Peyer's patch (tissue), 4 donors: ENCODE data around the gene PRELP.

Experiments used
- POLR2A ChIP-seq, 2 donors: fragments of 450-650 bp; IDR thresholded peaks; one replicate each; pipeline ENCODE4 v1.5.1; 2017; ENCODE audit warnings: antibody characterized with exemption in 2 of 2, mild to moderate bottlenecking in 2 of 2, moderate library complexity in 2 of 2
- TF ChIP-seq, protein P1 (sequence below), 6 experiments: fragments of 450-650 bp in 4 of 6; fragments of 200-600 bp in 2 of 6; sonication (generic) in 1 of 6; IDR thresholded peaks; one replicate each; pipeline ENCODE4 v1.5.1; 2017 to 2019; ENCODE audit warnings: antibody characterized with exemption in 6 of 6, mild to moderate bottlenecking in 3 of 6, moderate library complexity in 1 of 6

DNA sequence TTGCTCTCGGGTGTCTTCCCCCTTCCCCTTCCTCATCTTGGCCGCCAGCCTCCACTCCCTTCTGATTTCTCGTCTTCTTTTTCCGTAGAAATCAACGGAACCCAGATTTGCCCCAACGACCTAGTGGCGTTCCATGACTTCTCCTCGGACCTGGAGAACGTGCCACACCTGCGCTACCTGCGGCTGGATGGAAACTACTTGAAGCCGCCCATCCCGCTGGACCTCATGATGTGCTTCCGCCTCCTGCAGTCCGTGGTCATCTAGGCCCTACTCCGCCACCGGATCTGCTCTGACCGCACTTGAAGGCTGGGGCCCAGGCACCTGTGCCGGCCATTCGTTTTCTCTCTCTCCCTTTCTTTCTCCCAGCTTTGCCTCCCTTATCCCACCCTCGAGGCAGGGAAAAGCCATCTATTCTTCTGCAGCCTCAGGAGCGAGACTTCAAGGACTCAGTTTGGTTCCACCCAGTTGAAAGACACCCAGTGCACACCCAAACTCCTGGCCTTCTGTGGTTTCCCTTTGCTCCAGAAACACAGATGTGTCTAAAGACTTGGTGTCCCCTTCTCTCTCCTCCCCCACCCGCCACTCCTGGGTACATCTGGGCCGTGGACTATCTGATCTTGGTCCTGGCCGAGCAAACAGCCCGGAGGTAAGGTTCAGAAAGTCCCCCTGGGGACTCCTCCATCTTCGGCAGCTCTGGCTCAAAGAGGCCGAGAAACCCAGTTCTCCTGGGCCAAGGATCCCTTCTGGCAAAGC, 11.2 kb downstream of the PRELP start:
- no peak for TF ChIP-seq POLR2A (IDR thresholded peaks at IDR 0.05)
- TF ChIP-seq, protein P1, sequence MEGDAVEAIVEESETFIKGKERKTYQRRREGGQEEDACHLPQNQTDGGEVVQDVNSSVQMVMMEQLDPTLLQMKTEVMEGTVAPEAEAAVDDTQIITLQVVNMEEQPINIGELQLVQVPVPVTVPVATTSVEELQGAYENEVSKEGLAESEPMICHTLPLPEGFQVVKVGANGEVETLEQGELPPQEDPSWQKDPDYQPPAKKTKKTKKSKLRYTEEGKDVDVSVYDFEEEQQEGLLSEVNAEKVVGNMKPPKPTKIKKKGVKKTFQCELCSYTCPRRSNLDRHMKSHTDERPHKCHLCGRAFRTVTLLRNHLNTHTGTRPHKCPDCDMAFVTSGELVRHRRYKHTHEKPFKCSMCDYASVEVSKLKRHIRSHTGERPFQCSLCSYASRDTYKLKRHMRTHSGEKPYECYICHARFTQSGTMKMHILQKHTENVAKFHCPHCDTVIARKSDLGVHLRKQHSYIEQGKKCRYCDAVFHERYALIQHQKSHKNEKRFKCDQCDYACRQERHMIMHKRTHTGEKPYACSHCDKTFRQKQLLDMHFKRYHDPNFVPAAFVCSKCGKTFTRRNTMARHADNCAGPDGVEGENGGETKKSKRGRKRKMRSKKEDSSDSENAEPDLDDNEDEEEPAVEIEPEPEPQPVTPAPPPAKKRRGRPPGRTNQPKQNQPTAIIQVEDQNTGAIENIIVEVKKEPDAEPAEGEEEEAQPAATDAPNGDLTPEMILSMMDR (IDR thresholded peaks at IDR 0.05) = no peak
